Astrocyte (in vitro differentiated cells and primary cell): ENCODE results near the gene OBSL1.

Experiments used
- CTCF ChIP-seq: IDR thresholded peaks from 2 replicates; pipeline ENCODE4 v1.5.1; 2011; ENCODE audit warnings: low read depth, mild to moderate bottlenecking, inconsistent platforms, low read length, moderate library complexity; ENCODE audit not compliant: insufficient read depth
- EZH2 ChIP-seq: IDR thresholded peaks from 2 replicates; pipeline ENCODE4 v1.6.1; 2012; ENCODE audit warnings: mild to moderate bottlenecking, low read length, inconsistent platforms; ENCODE audit not compliant: insufficient read depth

GRCh38 chr2:219516888-219517287 is 54.5 kb downstream of the OBSL1 start:
- TF ChIP-seq CTCF, result no peak
- no peak for TF ChIP-seq EZH2
